ENCODE measurements around the gene AP3M1. TPM values are rescaled to one million over a fixed set of nuclear protein-coding genes. Genes with fewer than 3 reads are reported as not detected.

The AP3M1 gene
- total RNA-seq, 1 experiment from 2014 or later, result 37.4 TPM

DNA sequence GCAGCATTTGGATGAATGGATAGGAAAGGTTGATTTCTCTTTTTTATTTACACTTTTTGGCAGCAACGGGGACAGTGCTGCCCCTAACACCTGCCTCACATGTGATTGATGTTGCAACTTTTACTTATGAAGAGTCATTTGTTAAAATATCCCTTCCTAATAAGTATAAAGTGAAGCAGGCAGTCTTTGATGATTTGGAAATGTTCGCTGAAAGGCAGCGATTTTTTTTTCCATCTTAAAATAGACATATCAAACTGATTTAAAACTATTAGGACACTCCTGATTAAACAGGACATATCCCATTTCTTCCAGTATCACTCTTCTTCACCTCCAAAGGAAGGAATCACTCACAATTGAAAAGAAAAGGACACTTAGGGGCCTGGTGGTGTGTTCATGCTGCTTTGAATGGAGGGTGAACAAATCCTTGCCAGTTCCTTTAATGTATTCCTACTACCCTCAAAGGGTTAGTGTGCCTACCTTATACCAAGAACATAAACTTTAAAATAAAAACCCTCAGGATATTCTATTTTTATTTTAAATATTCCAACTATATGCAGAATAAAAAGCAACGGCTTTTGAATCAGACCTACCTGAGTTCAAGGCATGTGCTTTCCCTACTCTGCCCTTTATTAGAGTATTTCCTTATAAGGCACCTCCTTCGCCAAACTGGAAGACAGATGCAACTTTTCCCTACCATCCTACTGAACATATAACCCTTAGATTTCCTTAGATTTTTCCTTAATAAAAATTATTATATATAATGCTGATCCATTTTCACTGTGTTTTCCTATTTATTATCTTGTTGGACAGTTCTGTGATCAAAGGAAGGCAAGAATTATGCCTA, 1.5 kb upstream of the AP3M1 start:
- H3K4me2 ChIP-seq (ENCODE audit: insufficient read depth, insufficient read length, low read length), result peak overlapping the region; percentile 64
- peak overlapping the region in 1 of 2 experiments; percentile 7; a peak in 1 of 5 replicates for H3K4me3 Mint-ChIP-seq
- no peak overlapping the region for H2BK12ac ChIP-seq (ENCODE audit: insufficient read length, low read depth, low read length)
- 0 out of 2 replicates have a peak, but pooled peaks cover 2% of the 10 kb centered on the region for H3K4me1 ChIP-seq (ENCODE audit: insufficient read depth, low read length)
- peaks cover 8% of the 10 kb centered on the region for H3K79me1 ChIP-seq (ENCODE audit: insufficient read depth, low read depth, low read length, poor library complexity, severe bottlenecking)
- TF ChIP-seq, protein P1, sequence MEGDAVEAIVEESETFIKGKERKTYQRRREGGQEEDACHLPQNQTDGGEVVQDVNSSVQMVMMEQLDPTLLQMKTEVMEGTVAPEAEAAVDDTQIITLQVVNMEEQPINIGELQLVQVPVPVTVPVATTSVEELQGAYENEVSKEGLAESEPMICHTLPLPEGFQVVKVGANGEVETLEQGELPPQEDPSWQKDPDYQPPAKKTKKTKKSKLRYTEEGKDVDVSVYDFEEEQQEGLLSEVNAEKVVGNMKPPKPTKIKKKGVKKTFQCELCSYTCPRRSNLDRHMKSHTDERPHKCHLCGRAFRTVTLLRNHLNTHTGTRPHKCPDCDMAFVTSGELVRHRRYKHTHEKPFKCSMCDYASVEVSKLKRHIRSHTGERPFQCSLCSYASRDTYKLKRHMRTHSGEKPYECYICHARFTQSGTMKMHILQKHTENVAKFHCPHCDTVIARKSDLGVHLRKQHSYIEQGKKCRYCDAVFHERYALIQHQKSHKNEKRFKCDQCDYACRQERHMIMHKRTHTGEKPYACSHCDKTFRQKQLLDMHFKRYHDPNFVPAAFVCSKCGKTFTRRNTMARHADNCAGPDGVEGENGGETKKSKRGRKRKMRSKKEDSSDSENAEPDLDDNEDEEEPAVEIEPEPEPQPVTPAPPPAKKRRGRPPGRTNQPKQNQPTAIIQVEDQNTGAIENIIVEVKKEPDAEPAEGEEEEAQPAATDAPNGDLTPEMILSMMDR (conservative IDR thresholded peaks at IDR 0.05), result no peak
- H4K20me1 ChIP-seq (ENCODE audit: control insufficient read depth, insufficient read depth, insufficient read length), result no peaks in the 10 kb centered on the region
- H3K27me3 ChIP-seq (ENCODE audit: insufficient read depth, low read length), result no peaks in the 10 kb centered on the region
- peak overlapping the region in 2 of 3 experiments; percentile 78 to 92; a peak in 3 of 7 replicates for H3K27ac Mint-ChIP-seq
- H2BK5ac ChIP-seq (ENCODE audit: insufficient read length, low read length), result no peak overlapping the region
- H3K9me3 ChIP-seq (ENCODE audit: control insufficient read depth, low read depth, low read length), result no peaks in the 10 kb centered on the region
- H3K18ac ChIP-seq (ENCODE audit: insufficient read length, low read depth, low read length), result no peak overlapping the region
- peaks cover 13% of the 10 kb centered on the region; the same call in 1 of the 2 replicates for H3K79me2 ChIP-seq (ENCODE audit: insufficient read depth, low read length)
- WGBS (ENCODE audit: extremely low coverage, insufficient read length, low lambda C conversion rate), result no CpG with 5 or more reads among the region's 5 CpGs
- H2AK5ac ChIP-seq (ENCODE audit: insufficient read length, low read length), result no peak overlapping the region
- no peak overlapping the region for H4K5ac ChIP-seq (ENCODE audit: insufficient read length, low read depth, low read length)
- H3K36me3 Mint-ChIP-seq (ENCODE audit: insufficient read depth in 1 of 3, low read depth in 3 of 3), result peaks cover 3 to 10% (median 5%) of the 10 kb centered on the region in 3 experiments; a peak in 5 of 7 replicates
- H3K27ac ChIP-seq (ENCODE audit: insufficient read length, low read depth, low read length), result no peak overlapping the region
- no peak overlapping the region for H2BK15ac ChIP-seq (ENCODE audit: low read depth, low read length)
- H2BK120ac ChIP-seq (ENCODE audit: low read depth, low read length, poor library complexity, severe bottlenecking), result no peak overlapping the region
- no peak overlapping the region for H4K91ac ChIP-seq (ENCODE audit: insufficient read length, low read depth, low read length)
- H3K56ac ChIP-seq (ENCODE audit: insufficient read length, low read depth, low read length), result no peak overlapping the region
- peak overlapping the region; percentile 84; the same call in 1 of the 2 replicates for H3K14ac ChIP-seq (ENCODE audit: insufficient read depth, low read length)
- H3K23me2 ChIP-seq (ENCODE audit: insufficient read length, low read depth, low read length, poor library complexity, severe bottlenecking), result no peaks in the 10 kb centered on the region
- no peak overlapping the region for H2BK20ac ChIP-seq (ENCODE audit: low read depth, low read length, poor library complexity, severe bottlenecking)
- no peak overlapping the region for H3K4ac ChIP-seq (ENCODE audit: low read depth, low read length)
- H3K4me1 Mint-ChIP-seq, result peaks cover 15 to 17% of the 10 kb centered on the region in 2 experiments
- no peaks in the 10 kb centered on the region for H3K27me3 Mint-ChIP-seq (ENCODE audit: low read depth)
- DNase-seq, result no peak
- H3T11ph ChIP-seq (ENCODE audit: low read length), result no peak overlapping the region
- H3K9ac ChIP-seq (ENCODE audit: extremely low read depth, insufficient read length, low read length), result peak overlapping the region; percentile 83
- no peak overlapping the region for H3K23ac ChIP-seq (ENCODE audit: insufficient read length, low read depth, low read length)
- H2AFZ ChIP-seq (ENCODE audit: low read length), result no peak overlapping the region
- H4K8ac ChIP-seq (replicated peaks; ENCODE audit: insufficient read length, low read depth, low read length), result no peak overlapping the region
- H3K9me3 Mint-ChIP-seq, result no peaks in the 10 kb centered on the region

Data from H9 (cell line).